GM12875 (cell line): ENCODE measurements around the gene SFMBT1.

Experiments used
- H3K4me3 ChIP-seq: one replicate; pipeline ENCODE4 v1.5.1; 2011; ENCODE audit warnings: low read depth, low read length, control low read depth
- TF ChIP-seq, protein P1 (sequence below): IDR thresholded peaks from 2 replicates; pipeline ENCODE4 v1.5.1; 2011; ENCODE audit warnings: low read depth, mild to moderate bottlenecking, control low read depth, inconsistent platforms, low read length, moderate library complexity, borderline replicate concordance; ENCODE audit not compliant: insufficient read depth

Gene SFMBT1

DNA sequence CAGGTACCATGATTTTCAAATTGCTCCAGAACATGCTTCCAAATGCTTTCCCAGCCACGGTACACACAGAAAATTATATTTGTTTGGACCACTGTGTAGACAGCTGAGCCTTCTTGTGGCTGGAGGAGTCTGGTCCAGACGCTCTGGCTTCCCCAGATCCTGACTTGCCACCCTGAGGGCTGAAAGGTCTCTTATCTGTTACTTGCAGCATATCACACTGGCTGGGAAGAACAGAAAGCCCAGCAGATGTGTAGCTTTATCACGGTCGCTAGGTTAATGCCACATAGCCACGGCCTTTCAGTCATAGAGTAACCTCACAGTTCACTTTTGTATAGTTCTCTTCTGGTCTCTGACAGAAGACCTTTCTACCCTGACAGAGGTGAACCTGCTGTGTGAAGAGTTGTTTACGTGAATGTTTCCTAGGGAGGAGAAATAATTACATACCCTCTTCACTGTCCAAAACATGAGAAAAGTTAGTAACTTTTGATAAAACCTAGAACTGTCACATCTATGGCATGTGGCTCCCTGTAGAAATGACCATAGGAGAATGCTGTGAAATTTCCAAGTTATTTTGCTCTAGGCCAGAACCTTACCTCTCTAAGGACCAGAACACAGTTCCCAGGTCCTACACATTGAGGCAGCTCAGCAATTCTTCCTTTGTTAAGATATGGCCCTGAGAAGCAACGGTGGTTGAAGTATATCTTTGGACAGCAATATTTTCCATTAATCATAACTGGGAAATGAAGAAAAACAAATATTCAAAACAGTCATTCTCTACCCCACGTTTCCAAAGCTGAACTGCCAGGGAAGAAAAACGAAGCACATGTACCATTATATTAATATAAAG is 132.8 kb downstream of the SFMBT1 start:
- H3K4me3 ChIP-seq: no peak overlapping the region
- TF ChIP-seq, protein P1, sequence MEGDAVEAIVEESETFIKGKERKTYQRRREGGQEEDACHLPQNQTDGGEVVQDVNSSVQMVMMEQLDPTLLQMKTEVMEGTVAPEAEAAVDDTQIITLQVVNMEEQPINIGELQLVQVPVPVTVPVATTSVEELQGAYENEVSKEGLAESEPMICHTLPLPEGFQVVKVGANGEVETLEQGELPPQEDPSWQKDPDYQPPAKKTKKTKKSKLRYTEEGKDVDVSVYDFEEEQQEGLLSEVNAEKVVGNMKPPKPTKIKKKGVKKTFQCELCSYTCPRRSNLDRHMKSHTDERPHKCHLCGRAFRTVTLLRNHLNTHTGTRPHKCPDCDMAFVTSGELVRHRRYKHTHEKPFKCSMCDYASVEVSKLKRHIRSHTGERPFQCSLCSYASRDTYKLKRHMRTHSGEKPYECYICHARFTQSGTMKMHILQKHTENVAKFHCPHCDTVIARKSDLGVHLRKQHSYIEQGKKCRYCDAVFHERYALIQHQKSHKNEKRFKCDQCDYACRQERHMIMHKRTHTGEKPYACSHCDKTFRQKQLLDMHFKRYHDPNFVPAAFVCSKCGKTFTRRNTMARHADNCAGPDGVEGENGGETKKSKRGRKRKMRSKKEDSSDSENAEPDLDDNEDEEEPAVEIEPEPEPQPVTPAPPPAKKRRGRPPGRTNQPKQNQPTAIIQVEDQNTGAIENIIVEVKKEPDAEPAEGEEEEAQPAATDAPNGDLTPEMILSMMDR: no peak

- TF ChIP-seq, protein P1: no peak
- H3K4me3 ChIP-seq: no peak overlapping the region
Observed at GRCh38 chr3:52910823-52911222, 135.1 kb downstream of the SFMBT1 start.

DNA sequence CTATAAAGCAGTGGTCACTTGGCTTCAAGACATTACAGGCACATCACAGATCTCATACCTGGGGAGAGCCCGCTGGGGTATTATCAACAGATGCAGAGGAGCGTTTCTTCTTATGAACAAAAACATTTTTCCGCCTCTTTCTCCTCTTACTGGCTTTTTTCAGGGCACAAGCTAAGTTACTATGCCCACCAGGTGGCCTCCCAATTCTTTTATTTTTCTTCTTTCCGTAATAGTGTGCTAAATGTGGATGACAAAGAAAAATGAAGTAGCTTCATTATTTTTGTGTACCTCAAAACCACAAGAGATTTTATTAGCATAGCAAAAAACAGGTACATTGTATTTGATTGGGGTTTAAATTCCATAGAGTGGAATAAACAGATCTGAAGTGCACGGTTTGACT is 138.4 kb downstream of the SFMBT1 start:
- no peak overlapping the region for H3K4me3 ChIP-seq
- TF ChIP-seq, protein P1: no peak

- TF ChIP-seq, protein P1: no peak
Observed at GRCh38 chr3:52904552-52904951, 141.3 kb downstream of the SFMBT1 start.

DNA sequence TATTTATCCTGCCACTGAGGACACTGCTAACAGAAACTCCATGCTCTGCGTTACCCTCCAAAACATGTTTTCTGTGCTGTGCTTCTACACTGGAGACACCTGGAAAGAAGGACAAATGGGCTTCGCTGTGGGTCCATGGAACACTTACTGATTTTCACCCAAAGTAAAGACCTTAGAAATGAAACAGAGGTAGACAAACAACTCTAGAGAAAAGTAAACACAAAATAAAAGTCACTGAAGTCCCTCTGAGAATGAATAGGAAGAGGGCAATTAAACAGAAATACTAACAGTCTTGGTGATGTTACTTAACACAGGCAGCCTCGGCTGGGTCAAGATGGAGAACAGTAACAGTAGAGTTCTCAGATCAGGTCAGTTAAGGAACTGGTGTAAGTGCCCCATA is 141.9 kb downstream of the SFMBT1 start:
- no peak overlapping the region for H3K4me3 ChIP-seq
- TF ChIP-seq, protein P1: no peak

More at GRCh38 chr3:52904552-52904951, 141.3 kb downstream of the SFMBT1 start:
- no peak overlapping the region for H3K4me3 ChIP-seq

DNA sequence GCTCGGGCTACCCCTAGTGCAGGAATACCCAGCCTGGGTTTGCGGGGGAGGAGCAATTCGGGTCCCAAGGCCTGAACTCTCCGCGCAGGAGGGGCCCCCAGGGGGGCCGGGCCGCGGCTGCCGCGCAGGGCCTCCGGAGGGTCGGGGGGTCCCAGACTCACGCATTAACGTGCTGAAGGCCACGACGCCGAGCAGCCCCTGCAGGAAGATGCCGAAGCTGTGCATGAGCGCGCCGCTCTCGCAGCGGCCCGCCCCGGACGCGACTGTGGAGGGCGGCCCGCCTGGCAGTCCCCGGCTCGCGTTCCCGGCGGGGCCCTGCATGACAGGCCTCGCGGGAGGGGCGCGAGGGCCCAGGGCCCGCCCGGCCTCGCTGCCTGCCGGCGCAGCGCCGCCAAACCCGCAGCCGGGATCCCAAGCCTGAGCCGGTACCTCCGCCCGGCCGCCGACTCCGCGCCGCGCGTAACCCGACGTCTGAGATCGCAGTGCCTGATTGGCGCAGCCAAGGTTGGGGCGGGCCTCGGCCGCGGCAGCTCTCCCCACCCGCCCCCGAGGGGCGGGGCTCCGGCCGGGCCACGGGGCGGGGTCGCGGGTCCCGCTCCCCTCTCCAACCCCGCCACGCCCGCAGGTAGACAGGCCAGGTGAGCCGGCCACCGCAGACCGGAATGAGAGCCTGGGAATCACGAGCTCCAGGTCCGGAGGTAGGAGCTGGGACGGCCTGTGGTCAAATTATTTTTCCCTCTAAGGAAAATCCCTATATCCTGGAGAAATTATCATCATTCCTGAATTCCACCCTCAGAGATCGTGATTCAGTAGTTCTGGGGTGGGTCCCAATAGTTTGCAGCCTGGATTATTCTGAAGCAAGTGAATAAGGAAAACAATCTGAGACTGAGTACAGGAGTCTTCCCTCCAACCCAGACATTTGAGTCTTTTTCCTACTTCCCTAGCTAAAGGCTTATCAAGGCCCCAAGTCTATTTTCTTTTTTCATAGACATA is 148.4 kb downstream of the SFMBT1 start, which contains the start of gene STIMATE:
TSS of gene STIMATE (minus strand) at position 419 of the 993 bp plus-strand sequence. CDS start at position 321, 98 bp downstream.
- H3K4me3 ChIP-seq: peak within 1 kb of the TSS; percentile 89
- TF ChIP-seq, protein P1: 0 out of 2 replicates have a peak, but pooled peaks have one; percentile 1
